Activated T-cell treated with anti-CD3 and anti-CD28 coated beads for 1 hour (primary cell): ENCODE results near the gene ATP8B4.
"Not testable (repeated sequence)": the region's sequence is repeated elsewhere in the genome, so short reads cannot be mapped to it uniquely, and the experiment has no call there.

Experiments
- DNase-seq: peaks from one replicate; pipeline ENCODE4 v3.0.0-alpha.2; 2020; ENCODE audit warnings: low read depth

ATP8B4 gene

GRCh38 chr15:50119063-50120040 is at the start of gene ATP8B4:
Gene ATP8B4 (minus strand): TSS chr15:50119233. CDS start chr15:50106966, 12,267 bp downstream.
- no peak for DNase-seq

GRCh38 chr15:50168379-50168778 is 49.3 kb upstream of the ATP8B4 start:
- DNase-seq: no peak

- DNase-seq: no peak
Observed at GRCh38 chr15:50167110-50167509, 48.1 kb upstream of the ATP8B4 start.

GRCh38 chr15:50166216-50166615 is 47.2 kb upstream of the ATP8B4 start:
- DNase-seq: no peak

GRCh38 chr15:50164458-50164857 is 45.4 kb upstream of the ATP8B4 start:
- DNase-seq: no peak

GRCh38 chr15:50163719-50164410 is 44.8 kb upstream of the ATP8B4 start:
- no peak for DNase-seq

- DNase-seq: no peak
Observed at GRCh38 chr15:50162969-50163718, 44.1 kb upstream of the ATP8B4 start.

- DNase-seq: not testable (repeated sequence)
Observed at GRCh38 chr15:50158236-50158635, 39.2 kb upstream of the ATP8B4 start.

GRCh38 chr15:50151476-50151875 is 32.4 kb upstream of the ATP8B4 start:
- DNase-seq: no peak

GRCh38 chr15:50150851-50151250 is 31.8 kb upstream of the ATP8B4 start:
- DNase-seq: no peak

- no peak for DNase-seq
Observed at GRCh38 chr15:50150349-50150748, 31.3 kb upstream of the ATP8B4 start.

GRCh38 chr15:50149090-50149489 is 30.1 kb upstream of the ATP8B4 start:
- DNase-seq: no peak

- DNase-seq: no peak
Observed at GRCh38 chr15:50148362-50148963, 29.4 kb upstream of the ATP8B4 start.

- no peak for DNase-seq
Observed at GRCh38 chr15:50146632-50147031, 27.6 kb upstream of the ATP8B4 start.

GRCh38 chr15:50145451-50145872 is 26.4 kb upstream of the ATP8B4 start:
- no peak for DNase-seq

- DNase-seq: no peak
Observed at GRCh38 chr15:50144341-50145120, 25.5 kb upstream of the ATP8B4 start.

GRCh38 chr15:50143255-50143860 is 24.3 kb upstream of the ATP8B4 start:
- DNase-seq: no peak

- DNase-seq: no peak
Observed at GRCh38 chr15:50141856-50142255, 22.8 kb upstream of the ATP8B4 start.

- DNase-seq: no peak
Observed at GRCh38 chr15:50140983-50141382, 21.9 kb upstream of the ATP8B4 start.

GRCh38 chr15:50140098-50140497 is 21.1 kb upstream of the ATP8B4 start:
- DNase-seq: no peak

- no peak for DNase-seq
Observed at GRCh38 chr15:50138391-50138790, 19.4 kb upstream of the ATP8B4 start.
